HG02870 (cell line): ENCODE data around the gene AOC2.
"Not testable (repeated sequence)": the region's sequence is repeated elsewhere in the genome, so short reads cannot be mapped to it uniquely, and the experiment has no call there.

Experiments used
- ATAC-seq: cut with Tn5 transposase; IDR thresholded peaks from one replicate; pipeline ENCODE4 v1.9.1; 2021; ENCODE audit warnings: mild to moderate bottlenecking, moderate library complexity; ENCODE audit not compliant: unreplicated experiment

AOC2 gene

GRCh38 chr17:42853004-42853403 is 8.6 kb downstream of the AOC2 start:
- no peak for ATAC-seq

- ATAC-seq: no peak
Observed at GRCh38 chr17:42853597-42853967, 9.2 kb downstream of the AOC2 start.

- ATAC-seq: no peak
Observed at GRCh38 chr17:42853968-42854790, 9.8 kb downstream of the AOC2 start.

GRCh38 chr17:42855048-42855596 is 10.7 kb downstream of the AOC2 start:
- ATAC-seq: no peak

GRCh38 chr17:42856093-42856492 is 11.7 kb downstream of the AOC2 start:
- ATAC-seq: not testable (repeated sequence)

GRCh38 chr17:42856516-42856915 is 12.1 kb downstream of the AOC2 start:
- ATAC-seq: not testable (repeated sequence)

- ATAC-seq: no peak
Observed at GRCh38 chr17:42857389-42857788, 13.0 kb downstream of the AOC2 start.

GRCh38 chr17:42865638-42866094 is 21.3 kb downstream of the AOC2 start:
- ATAC-seq: no peak

GRCh38 chr17:42866216-42866615 is 21.8 kb downstream of the AOC2 start:
- no peak for ATAC-seq

- ATAC-seq: no peak
Observed at GRCh38 chr17:42866631-42867575, 22.5 kb downstream of the AOC2 start.

- not testable (repeated sequence) for ATAC-seq
Observed at GRCh38 chr17:42867694-42868261, 23.4 kb downstream of the AOC2 start.

- no peak for ATAC-seq
Observed at GRCh38 chr17:42868338-42868737, 24.0 kb downstream of the AOC2 start.

- ATAC-seq: no peak
Observed at GRCh38 chr17:42871647-42872046, 27.3 kb downstream of the AOC2 start.

GRCh38 chr17:42872251-42872965 is 28.0 kb downstream of the AOC2 start:
- no peak for ATAC-seq

GRCh38 chr17:42873315-42873714 is 28.9 kb downstream of the AOC2 start:
- ATAC-seq: no peak

GRCh38 chr17:42873932-42874695 is 29.7 kb downstream of the AOC2 start:
- not testable (repeated sequence) for ATAC-seq

- ATAC-seq: no peak
Observed at GRCh38 chr17:42877037-42877436, 32.7 kb downstream of the AOC2 start.

- no peak for ATAC-seq
Observed at GRCh38 chr17:42878123-42878880, 33.9 kb downstream of the AOC2 start.
